Measurements from ENCODE around the gene CORO6. TPM values are rescaled to one million over a fixed set of nuclear protein-coding genes. Genes with fewer than 3 reads are reported as not detected.

Gene CORO6
- total RNA-seq, 1 donor from 2014 or later, result 1.4 TPM

GRCh38 chr17:29582772-29583171 is 39.9 kb downstream of the CORO6 start:
- no peaks in the 10 kb centered on the region for H3K36me3 Mint-ChIP-seq (ENCODE audit: unreplicated experiment)
- no peak for DNase-seq
- TF ChIP-seq CTCF (IDR thresholded peaks at IDR 0.05; ENCODE audit: partially characterized antibody, unreplicated experiment), result no peak
- peaks cover 15% of the 10 kb centered on the region for H3K27me3 Mint-ChIP-seq (ENCODE audit: unreplicated experiment)
- H3K4me3 Mint-ChIP-seq (ENCODE audit: unreplicated experiment), result no peak overlapping the region
- H3K27ac Mint-ChIP-seq (ENCODE audit: unreplicated experiment), result no peak overlapping the region
- H3K9me3 Mint-ChIP-seq (ENCODE audit: unreplicated experiment), result peaks cover 7% of the 10 kb centered on the region
- peaks cover 19% of the 10 kb centered on the region for H3K4me1 Mint-ChIP-seq (ENCODE audit: low read depth, unreplicated experiment)

- no peak for TF ChIP-seq CTCF (IDR thresholded peaks at IDR 0.05; ENCODE audit: partially characterized antibody, unreplicated experiment)
- DNase-seq, result no peak
- no peak overlapping the region for H3K27ac Mint-ChIP-seq (ENCODE audit: unreplicated experiment)
- H3K27me3 Mint-ChIP-seq (ENCODE audit: unreplicated experiment), result peaks cover 15% of the 10 kb centered on the region
- H3K4me3 Mint-ChIP-seq (ENCODE audit: unreplicated experiment), result no peak overlapping the region
- peaks cover 19% of the 10 kb centered on the region for H3K4me1 Mint-ChIP-seq (ENCODE audit: low read depth, unreplicated experiment)
- peaks cover 5% of the 10 kb centered on the region for H3K9me3 Mint-ChIP-seq (ENCODE audit: unreplicated experiment)
- H3K36me3 Mint-ChIP-seq (ENCODE audit: unreplicated experiment), result no peaks in the 10 kb centered on the region
Observed at GRCh38 chr17:29582254-29582765, 40.4 kb downstream of the CORO6 start.

- peaks cover 19% of the 10 kb centered on the region for H3K4me1 Mint-ChIP-seq (ENCODE audit: low read depth, unreplicated experiment)
- H3K36me3 Mint-ChIP-seq (ENCODE audit: unreplicated experiment), result no peaks in the 10 kb centered on the region
- peaks cover 15% of the 10 kb centered on the region for H3K27me3 Mint-ChIP-seq (ENCODE audit: unreplicated experiment)
- H3K9me3 Mint-ChIP-seq (ENCODE audit: unreplicated experiment), result peaks cover 5% of the 10 kb centered on the region
- no peak overlapping the region for H3K4me3 Mint-ChIP-seq (ENCODE audit: unreplicated experiment)
- no peak for DNase-seq
- no peak overlapping the region for H3K27ac Mint-ChIP-seq (ENCODE audit: unreplicated experiment)
- no peak for TF ChIP-seq CTCF (IDR thresholded peaks at IDR 0.05; ENCODE audit: partially characterized antibody, unreplicated experiment)
Observed at GRCh38 chr17:29581583-29582253, 41.0 kb downstream of the CORO6 start.

- Mint-ChIP-seq H3K36me3 (ENCODE audit: unreplicated experiment) (no peaks in the 10 kb centered on the region), H3K27me3 (ENCODE audit: unreplicated experiment) (peaks cover 15% of the 10 kb centered on the region), H3K27ac (ENCODE audit: unreplicated experiment) (no peak overlapping the region), H3K4me3 (ENCODE audit: unreplicated experiment) (peak overlapping the region; percentile 43), H3K4me1 (ENCODE audit: low read depth, unreplicated experiment) (peaks cover 17% of the 10 kb centered on the region), H3K9me3 (ENCODE audit: unreplicated experiment) (peaks cover 5% of the 10 kb centered on the region)
- peak; percentile 87 for DNase-seq
- peak; percentile 86 for TF ChIP-seq CTCF (IDR thresholded peaks at IDR 0.05; ENCODE audit: partially characterized antibody, unreplicated experiment)
Observed at GRCh38 chr17:29579866-29580771, 42.6 kb downstream of the CORO6 start.
